GM12878 (cell line): ENCODE results near the gene CNGB1. TPM values are rescaled to one million over a fixed set of nuclear protein-coding genes. Genes with fewer than 3 reads are reported as not detected.

Experiments used
- ATAC-seq: fragments of 200-7000 bp; cut with Tn5 transposase; 3 replicates; pipeline ENCODE4 v1.9.1; 2020; ENCODE audit warnings: mild to moderate bottlenecking, moderate library complexity
- BruUV-seq: library from RNA; stranded (reverse); fragments of 400-500 nt; replicated peaks from 2 replicates; lab custom pipeline; 2021; lab: Mats Ljungman, UMichigan
- CTCF ChIA-PET: fragments of 300-600 bp; sonication (Branson Sonifier 250); formaldehyde crosslinking; extraction: SDS; loops from one replicate; lab custom pipeline; 2021; ENCODE audit warnings: inconsistent platforms; lab: Yijun Ruan, JAX
- POLR2A ChIA-PET: fragments of 350-600 bp; formaldehyde crosslinking; extraction: SDS; loops from one replicate; lab custom pipeline; 2021; ENCODE audit warnings: inconsistent platforms; lab: Charles Lee
- RAD21 ChIA-PET: fragments of 300-600 bp; sonication (Branson Sonifier 250); formaldehyde crosslinking; loops from one replicate; lab custom pipeline; 2023; ENCODE audit warnings: antibody characterized with exemption; ENCODE audit not compliant: unreplicated experiment; lab: Charles Lee
- SMC1A ChIA-PET: fragments of 300-600 bp; sonication (Branson Sonifier 250); formaldehyde crosslinking; loops from one replicate; lab custom pipeline; 2023; ENCODE audit not compliant: unreplicated experiment, uncharacterized antibody; lab: Charles Lee
- DNase-seq: peaks from one replicate; pipeline ENCODE4 v3.0.0-alpha.2; 2011; ENCODE audit warnings: low read depth, low spot score
- FAIRE-seq: peaks from 3 replicates; lab custom pipeline; 2011; peaks lifted over from hg19 to GRCh38; lab: Jason Lieb, UNC
- H2AFZ ChIP-seq: 2 replicates; pipeline ENCODE4 v1.6.0; 2011; ENCODE audit warnings: low read depth, low read length, control low read depth; ENCODE audit not compliant: control insufficient read depth
- H3K27ac ChIP-seq: 2 replicates; pipeline ENCODE4 v1.5.1; 2011; ENCODE audit warnings: control low read depth; ENCODE audit not compliant: control insufficient read depth, insufficient read depth
- H3K27me3 ChIP-seq, 2 experiments: replicated peaks in 1 of 2; 2 replicates each; pipeline versions ENCODE4 v1.6.0 to v1.6.1; 2011; ENCODE audit warnings: low read length in 1 of 2; ENCODE audit not compliant: control insufficient read depth in 2 of 2, insufficient read depth in 2 of 2
- H3K36me3 ChIP-seq, 2 experiments: 2 replicates each; pipeline ENCODE4 v1.5.1; 2011; ENCODE audit warnings: low read length in 1 of 2; ENCODE audit not compliant: control insufficient read depth in 2 of 2, insufficient read depth in 2 of 2
- H3K4me1 ChIP-seq: 2 replicates; pipeline ENCODE4 v1.6.1; 2011; ENCODE audit warnings: mild to moderate bottlenecking, low read length, moderate library complexity, mixed read lengths; ENCODE audit not compliant: control insufficient read depth, insufficient read depth
- H3K4me2 ChIP-seq: 2 replicates; pipeline ENCODE4 v1.6.0; 2011; ENCODE audit warnings: control low read depth; ENCODE audit not compliant: control insufficient read depth, insufficient read depth
- H3K4me3 ChIP-seq: fragments of 200-600 bp; sonication (generic); 2 replicates; pipeline ENCODE4 v1.5.1; 2016
- H3K79me2 ChIP-seq: 2 replicates; pipeline ENCODE4 v1.6.0; 2011; ENCODE audit warnings: low read length; ENCODE audit not compliant: control insufficient read depth, insufficient read depth
- H3K9ac ChIP-seq: 2 replicates; pipeline ENCODE4 v1.8.0; 2011; ENCODE audit warnings: low read length, control low read depth, mixed read lengths; ENCODE audit not compliant: control insufficient read depth, insufficient read depth
- H3K9me3 ChIP-seq: replicated peaks from 3 replicates; pipeline ENCODE4 v1.5.1; 2011; ENCODE audit warnings: mild to moderate bottlenecking, low read length; ENCODE audit not compliant: control insufficient read depth, insufficient read depth
- H4K20me1 ChIP-seq: 2 replicates; pipeline ENCODE4 v1.6.0; 2011; ENCODE audit not compliant: control insufficient read depth, insufficient read depth
- HCFC1 ChIP-seq: fragments of 150-350 bp; IDR thresholded peaks from 2 replicates; pipeline ENCODE4 v1.6.1; 2014; ENCODE audit warnings: low read length
- KAT2A ChIP-seq: conservative IDR thresholded peaks from 2 replicates; pipeline ENCODE4 v1.6.1; 2011; ENCODE audit warnings: low read depth, low read length; ENCODE audit not compliant: control insufficient read depth
- MXI1 ChIP-seq: fragments of 150-350 bp; IDR thresholded peaks from 2 replicates; pipeline ENCODE4 v1.6.1; 2011; ENCODE audit warnings: low read depth, mild to moderate bottlenecking, inconsistent platforms, low read length, improper control_type of control experiment
- RAD21 ChIP-seq: IDR thresholded peaks from 2 replicates; pipeline ENCODE4 v1.6.1; 2011; ENCODE audit warnings: mild to moderate bottlenecking, low read depth, low read length, moderate library complexity; ENCODE audit not compliant: insufficient read depth
- RFX5 ChIP-seq: IDR thresholded peaks from 2 replicates; pipeline ENCODE4 v1.6.1; 2011; ENCODE audit warnings: low read depth, low read length, improper control_type of control experiment
- SMAD1 ChIP-seq: fragments of 450-650 bp; IDR thresholded peaks from 2 replicates; pipeline ENCODE4 v1.6.1; 2018; ENCODE audit warnings: mild to moderate bottlenecking, low read depth; ENCODE audit not compliant: partially characterized antibody
- YY1 ChIP-seq: IDR thresholded peaks from 2 replicates; pipeline ENCODE4 v1.6.1; 2011; ENCODE audit warnings: low read depth, mild to moderate bottlenecking, low read length
- WGBS: methylation state at CpG from one replicate; pipeline ENCODE4 v1.1.6; 2016; ENCODE audit warnings: low lambda C conversion rate; ENCODE audit not compliant: insufficient replicate concordance, insufficient coverage; ENCODE audit errors: missing lambda C conversion rate; 5-methylcytosine and 5-hydroxymethylcytosine counted together
- in situ Hi-C: fragments of 300-500 bp; cut with MboI; formaldehyde crosslinking; loops from 9 replicates; pipeline ENCODE4 v1.14.3; 2018; ENCODE audit warnings: mixed read lengths
- intact Hi-C: fragments of 100-400 bp; cut with micrococcal nuclease; formaldehyde crosslinking; loops from one replicate; pipeline ENCODE4 v1.14.2; 2022; ENCODE audit not compliant: unreplicated experiment
- polyA plus RNA-seq, 11 experiments: library from polyadenylated mRNA; depleted of rRNA in 4 of 11; unstranded in 6 of 11; stranded (reverse) in 5 of 11; fragments of >200 nt; fragmentation: Nextera tagmentation in 4 of 11; fragmentation: Illumina TruSeq in 1 of 11; extraction: Ambion mirVana in 4 of 11; extraction: Trizol in 1 of 11; gene quantifications; 1 replicate in 1 of 11; 2 replicates in 10 of 11; pipeline versions ENCODE4 v1.2.1 to v1.2.3, GENCODE V29; 2011 to 2016; ENCODE audit warnings: inconsistent platforms in 2 of 11, missing spikeins in 2 of 11, low read depth in 1 of 11
- total RNA-seq, 4 experiments: library from RNA; depleted of rRNA in 3 of 4; stranded (reverse); fragments of >200 nt in 3 of 4; fragmentation: Illumina TruSeq in 1 of 4; extraction: Trizol in 1 of 4; gene quantifications; 2 replicates each; pipeline versions ENCODE4 v1.2.1 to v1.2.3, GENCODE V29; 2013 to 2021
- TF ChIP-seq, protein P1 (sequence below): fragments of 450-650 bp; IDR thresholded peaks from 2 replicates; pipeline ENCODE4 v1.6.1; 2014; ENCODE audit warnings: mild to moderate bottlenecking
- TF ChIP-seq, protein P2 (sequence below): fragments of 450-650 bp; conservative IDR thresholded peaks from 2 replicates; pipeline ENCODE4 v1.6.1; 2017; ENCODE audit warnings: mild to moderate bottlenecking, moderate library complexity

Gene CNGB1
- total and polyA plus RNA-seq, 10 of the 15 experiments (the other 5 are each of a cell fraction or from before 2014, with no cell fraction given), result 0.03 TPM; not detected in 9

DNA sequence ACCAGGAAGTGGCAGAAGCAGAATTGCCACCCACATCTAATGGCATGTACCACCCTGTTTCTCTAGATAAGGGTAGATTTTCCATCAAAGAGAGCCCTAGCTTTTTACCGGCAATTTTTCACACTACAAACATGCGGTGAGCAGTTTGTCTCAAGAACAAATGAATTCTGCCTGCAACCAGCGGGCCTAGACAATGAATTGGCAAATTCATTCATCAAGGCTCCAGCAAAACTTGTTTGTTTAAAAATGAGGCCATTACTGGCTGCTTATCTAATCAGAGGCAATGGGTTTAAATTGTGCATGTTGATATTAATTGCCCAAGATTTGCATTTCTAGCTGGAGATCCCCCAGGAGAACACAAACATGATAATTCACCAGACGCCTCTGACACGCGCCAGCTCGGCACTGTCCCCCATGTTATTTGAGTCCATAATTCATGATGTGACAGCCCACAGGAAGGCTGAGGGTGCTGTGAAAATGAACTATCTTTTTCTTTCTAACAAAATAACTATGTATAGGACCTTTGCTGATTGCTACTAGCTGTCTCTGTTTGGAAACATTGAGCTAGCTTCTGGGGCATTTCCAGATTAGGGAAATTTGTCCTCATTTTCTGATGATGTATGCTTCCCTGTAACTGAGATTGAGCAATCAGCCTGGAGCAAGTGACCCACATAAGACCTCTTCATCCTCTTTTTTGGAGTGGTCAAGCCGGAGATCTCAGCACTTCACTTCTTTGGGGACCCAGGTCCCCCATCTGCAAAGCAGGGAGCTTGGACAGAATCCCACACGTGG, 80.8 kb downstream of the CNGB1 start:
- WGBS, result 43% methylated on average over 9 of the region's 9 CpGs
- no peak for ATAC-seq
- peaks cover 0 to 6% of the 10 kb centered on the region in 2 experiments; a peak in 3 of 4 replicates for H3K27me3 ChIP-seq

More for the DNA sequence above, 80.8 kb downstream of the CNGB1 start:
- in situ Hi-C loops, result no loop called here
- no peaks in the 10 kb centered on the region for H3K9me3 ChIP-seq
- TF ChIP-seq RAD21 (no peak), RFX5 (no peak), MXI1 (no peak), YY1 (no peak), KAT2A (no peak), HCFC1 (no peak), SMAD1 (no peak)
- TF ChIP-seq, protein P1, sequence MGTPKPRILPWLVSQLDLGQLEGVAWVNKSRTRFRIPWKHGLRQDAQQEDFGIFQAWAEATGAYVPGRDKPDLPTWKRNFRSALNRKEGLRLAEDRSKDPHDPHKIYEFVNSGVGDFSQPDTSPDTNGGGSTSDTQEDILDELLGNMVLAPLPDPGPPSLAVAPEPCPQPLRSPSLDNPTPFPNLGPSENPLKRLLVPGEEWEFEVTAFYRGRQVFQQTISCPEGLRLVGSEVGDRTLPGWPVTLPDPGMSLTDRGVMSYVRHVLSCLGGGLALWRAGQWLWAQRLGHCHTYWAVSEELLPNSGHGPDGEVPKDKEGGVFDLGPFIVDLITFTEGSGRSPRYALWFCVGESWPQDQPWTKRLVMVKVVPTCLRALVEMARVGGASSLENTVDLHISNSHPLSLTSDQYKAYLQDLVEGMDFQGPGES, result no peak
- TF ChIP-seq, protein P2, sequence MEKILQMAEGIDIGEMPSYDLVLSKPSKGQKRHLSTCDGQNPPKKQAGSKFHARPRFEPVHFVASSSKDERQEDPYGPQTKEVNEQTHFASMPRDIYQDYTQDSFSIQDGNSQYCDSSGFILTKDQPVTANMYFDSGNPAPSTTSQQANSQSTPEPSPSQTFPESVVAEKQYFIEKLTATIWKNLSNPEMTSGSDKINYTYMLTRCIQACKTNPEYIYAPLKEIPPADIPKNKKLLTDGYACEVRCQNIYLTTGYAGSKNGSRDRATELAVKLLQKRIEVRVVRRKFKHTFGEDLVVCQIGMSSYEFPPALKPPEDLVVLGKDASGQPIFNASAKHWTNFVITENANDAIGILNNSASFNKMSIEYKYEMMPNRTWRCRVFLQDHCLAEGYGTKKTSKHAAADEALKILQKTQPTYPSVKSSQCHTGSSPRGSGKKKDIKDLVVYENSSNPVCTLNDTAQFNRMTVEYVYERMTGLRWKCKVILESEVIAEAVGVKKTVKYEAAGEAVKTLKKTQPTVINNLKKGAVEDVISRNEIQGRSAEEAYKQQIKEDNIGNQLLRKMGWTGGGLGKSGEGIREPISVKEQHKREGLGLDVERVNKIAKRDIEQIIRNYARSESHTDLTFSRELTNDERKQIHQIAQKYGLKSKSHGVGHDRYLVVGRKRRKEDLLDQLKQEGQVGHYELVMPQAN, result no peak
- ChIA-PET CTCF (interaction anchor here (1.1 kb wide), 1 partner anchor 16 kb away, joined by 3 read pairs; no protein-coding TSS in a partner anchor), SMC1A (no interaction called here), POLR2A (interaction anchor here (0.6 kb wide), 1 partner anchor 22 kb away, joined by 3 read pairs; no protein-coding TSS in a partner anchor), RAD21 (interaction anchor here (0.6 to 0.9 kb wide), 2 partner anchors 81 to 95 kb away, joined by 3 to 4 read pairs; no protein-coding TSS in a partner anchor)
- intact Hi-C loops, result no loop called here
- no peak overlapping the region for H3K4me3 ChIP-seq
- no TSS peak for BruUV-seq
- H3K4me1 ChIP-seq, result no peaks in the 10 kb centered on the region
- H2AFZ ChIP-seq, result no peak overlapping the region
- H4K20me1 ChIP-seq, result no peaks in the 10 kb centered on the region
- no peak overlapping the region for H3K4me2 ChIP-seq
- no peaks in the 10 kb centered on the region for H3K36me3 ChIP-seq
- DNase-seq (no peak), FAIRE-seq (no peak)
- H3K9ac ChIP-seq, result no peak overlapping the region
- H3K79me2 ChIP-seq, result no peaks in the 10 kb centered on the region
- no peak overlapping the region for H3K27ac ChIP-seq
